HG02870 (cell line): Measurements from ENCODE around the gene APOO.
"Not testable (repeated sequence)": the region's sequence is repeated elsewhere in the genome, so short reads cannot be mapped to it uniquely, and the experiment has no call there.

Source experiments
- ATAC-seq: cut with Tn5 transposase; IDR thresholded peaks from one replicate; pipeline ENCODE4 v1.9.1; 2021; ENCODE audit warnings: mild to moderate bottlenecking, moderate library complexity; ENCODE audit not compliant: unreplicated experiment

APOO gene

GRCh38 chrX:23861952-23862351 is 45.8 kb downstream of the APOO start:
- not testable (repeated sequence) for ATAC-seq

DNA sequence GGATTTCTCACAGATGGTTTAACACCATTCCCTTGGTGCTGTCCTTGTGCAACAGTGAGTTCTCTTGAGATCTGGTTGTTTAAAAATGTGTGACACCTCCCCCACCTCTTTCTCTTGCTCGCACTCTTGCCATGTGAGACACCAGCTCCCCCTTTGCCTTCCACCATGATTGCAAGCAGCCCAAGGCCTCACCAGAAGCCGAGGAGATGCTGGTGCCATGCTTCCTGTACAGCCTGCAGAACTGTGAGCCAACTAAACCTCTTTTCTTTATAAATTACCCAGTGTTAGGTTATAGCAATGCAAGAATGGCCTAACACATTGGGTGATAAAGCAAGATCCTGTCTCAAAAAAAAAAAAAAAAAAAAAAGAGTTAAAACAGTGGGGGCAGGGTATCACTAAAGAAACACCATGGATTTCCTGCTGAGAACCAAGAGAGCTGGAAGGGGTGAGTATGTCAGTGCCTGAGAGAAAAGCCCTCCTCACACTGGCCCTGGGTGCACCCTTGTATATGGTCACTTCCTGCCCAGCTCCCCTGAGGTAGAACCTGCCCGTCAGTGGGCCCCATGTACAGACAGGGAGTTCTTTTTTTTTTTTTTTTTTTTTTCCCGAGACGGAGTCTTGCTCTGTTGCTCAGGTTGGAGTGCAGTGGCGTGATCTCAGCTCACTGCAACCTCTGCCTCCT is 46.4 kb downstream of the APOO start:
- ATAC-seq, result no peak

DNA sequence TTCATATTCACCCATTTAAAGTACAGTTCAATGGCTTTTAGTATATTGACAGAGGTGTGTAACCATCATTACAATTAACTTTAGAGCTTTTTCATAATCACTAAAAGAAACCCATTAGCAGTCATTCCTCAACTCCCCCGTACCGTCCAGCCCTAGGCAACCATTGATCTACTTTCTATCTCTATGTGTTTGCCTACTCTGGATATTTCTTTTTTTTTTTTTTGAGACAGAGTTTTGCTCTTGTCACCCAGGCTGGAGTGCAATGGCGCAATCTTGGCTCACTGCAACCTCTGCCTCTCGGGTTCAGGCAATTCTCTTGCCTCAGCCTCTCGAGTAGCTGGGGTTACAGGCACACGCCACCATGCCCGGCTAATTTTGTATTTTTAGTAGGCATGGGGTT is 48.5 kb downstream of the APOO start:
- ATAC-seq, result not testable (repeated sequence)

GRCh38 chrX:23857935-23858334 is 49.8 kb downstream of the APOO start:
- no peak for ATAC-seq

DNA sequence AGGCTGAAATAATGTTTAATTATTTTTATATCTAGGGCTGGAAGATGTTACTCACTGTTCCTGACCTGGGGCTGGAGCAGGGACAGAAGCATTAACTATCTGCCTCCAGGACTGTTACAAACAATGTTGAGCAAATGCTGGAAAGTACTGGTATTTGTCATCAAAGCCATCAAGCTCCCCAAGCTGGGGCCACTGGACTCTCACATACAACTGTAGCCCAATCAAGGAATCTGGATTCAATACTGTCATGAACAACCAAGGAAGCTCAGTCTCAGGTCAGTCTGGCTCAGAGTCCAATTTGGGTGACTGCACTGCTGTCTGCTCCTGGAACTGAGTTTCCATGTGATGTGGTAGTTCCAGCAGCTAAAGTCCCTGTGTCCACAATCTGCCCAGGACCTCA is 50.4 kb downstream of the APOO start:
- ATAC-seq, result no peak

- no peak for ATAC-seq
Measured at GRCh38 chrX:23855569-23855968, 52.2 kb downstream of the APOO start.

- no peak for ATAC-seq
Measured at GRCh38 chrX:23854945-23855344, 52.8 kb downstream of the APOO start.

DNA sequence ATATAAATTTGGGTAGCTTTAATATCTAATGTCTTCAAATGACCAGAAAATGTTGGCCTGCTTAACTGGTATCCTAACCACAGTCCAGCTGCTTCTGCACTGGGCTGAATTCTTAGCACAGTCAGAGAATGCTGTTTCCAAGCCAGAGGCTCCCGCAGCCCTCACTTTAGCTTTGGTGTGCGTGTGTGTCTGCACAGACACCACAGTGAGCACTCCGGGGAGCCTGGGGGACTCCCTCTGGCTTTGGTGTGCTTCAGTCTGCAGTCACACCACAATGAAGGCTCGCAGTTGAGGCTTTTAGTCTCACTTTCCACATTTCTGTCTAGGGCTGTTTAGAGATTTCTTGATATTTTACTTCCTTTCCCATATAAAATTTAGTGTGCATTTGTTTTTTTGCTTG is 53.6 kb downstream of the APOO start:
- ATAC-seq, result no peak

- ATAC-seq, result no peak
Measured at GRCh38 chrX:23851544-23851943, 56.2 kb downstream of the APOO start.

- ATAC-seq, result no peak
Measured at GRCh38 chrX:23849241-23849640, 58.5 kb downstream of the APOO start.

GRCh38 chrX:23845351-23845817 is 62.4 kb downstream of the APOO start:
- no peak for ATAC-seq

GRCh38 chrX:23844502-23845138 is 63.1 kb downstream of the APOO start:
- no peak for ATAC-seq

- no peak for ATAC-seq
Measured at GRCh38 chrX:23841847-23842522, 65.8 kb downstream of the APOO start.

DNA sequence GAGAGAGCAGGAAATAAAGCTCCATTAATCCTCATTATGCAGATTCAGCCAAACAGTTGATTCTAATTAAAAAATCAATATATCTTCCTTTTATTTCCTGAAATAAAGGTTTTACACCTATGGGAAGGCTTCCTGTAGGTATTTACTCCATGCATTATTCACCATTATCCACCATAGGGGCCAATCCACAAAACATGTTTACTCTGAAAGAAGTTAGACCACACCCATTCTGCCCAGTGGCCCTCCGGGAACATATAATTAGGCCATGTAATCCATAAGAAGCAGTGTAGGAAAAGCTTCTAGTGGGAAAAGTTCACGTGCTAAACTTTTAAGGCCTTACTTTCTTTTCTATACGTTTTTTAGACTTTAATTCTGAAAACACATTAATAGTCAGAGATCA is 67.1 kb downstream of the APOO start:
- ATAC-seq, result no peak

GRCh38 chrX:23838953-23839352 is 68.8 kb downstream of the APOO start:
- no peak for ATAC-seq

GRCh38 chrX:23832721-23833120 is 75.0 kb downstream of the APOO start:
- ATAC-seq, result no peak

DNA sequence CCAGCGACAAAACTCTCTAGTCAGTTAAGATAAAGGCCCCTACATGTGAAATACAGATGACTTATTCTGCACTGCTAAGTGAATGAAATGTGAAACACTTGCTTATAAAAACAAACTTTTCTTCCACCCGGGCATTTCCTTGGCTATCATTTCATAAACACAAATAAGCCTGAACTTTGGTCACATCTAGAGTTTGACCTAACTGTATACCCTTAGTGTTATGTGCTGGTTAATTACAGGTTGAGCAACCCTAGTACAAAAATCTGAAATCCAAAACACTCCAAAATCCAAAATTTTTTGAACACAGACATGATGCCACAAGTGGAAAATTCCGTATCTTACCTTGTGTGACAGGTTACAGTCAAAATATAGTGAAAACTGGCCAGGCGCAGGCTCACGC is 78.9 kb downstream of the APOO start:
- no peak for ATAC-seq

- ATAC-seq, result no peak
Measured at GRCh38 chrX:23826653-23827052, 81.1 kb downstream of the APOO start.

GRCh38 chrX:23826216-23826615 is 81.5 kb downstream of the APOO start:
- no peak for ATAC-seq

DNA sequence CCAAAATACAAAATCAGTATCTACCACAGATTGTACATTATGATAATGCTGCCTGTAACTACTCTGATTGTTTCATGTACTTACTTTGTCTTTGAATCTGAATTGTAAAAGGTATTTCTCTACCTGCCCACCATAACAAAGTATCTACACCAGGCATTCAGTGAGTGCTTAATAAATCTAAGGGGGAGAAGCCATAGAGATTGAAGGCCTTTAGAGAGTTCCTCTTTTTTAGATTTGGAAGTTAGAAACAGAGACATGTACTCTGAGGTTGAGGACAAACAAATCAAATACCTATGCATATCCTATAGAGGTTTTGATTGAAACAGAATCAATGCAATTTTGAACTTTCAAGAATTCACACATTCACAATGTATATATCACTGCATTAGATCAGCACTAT is 82.1 kb downstream of the APOO start:
- no peak for ATAC-seq

DNA sequence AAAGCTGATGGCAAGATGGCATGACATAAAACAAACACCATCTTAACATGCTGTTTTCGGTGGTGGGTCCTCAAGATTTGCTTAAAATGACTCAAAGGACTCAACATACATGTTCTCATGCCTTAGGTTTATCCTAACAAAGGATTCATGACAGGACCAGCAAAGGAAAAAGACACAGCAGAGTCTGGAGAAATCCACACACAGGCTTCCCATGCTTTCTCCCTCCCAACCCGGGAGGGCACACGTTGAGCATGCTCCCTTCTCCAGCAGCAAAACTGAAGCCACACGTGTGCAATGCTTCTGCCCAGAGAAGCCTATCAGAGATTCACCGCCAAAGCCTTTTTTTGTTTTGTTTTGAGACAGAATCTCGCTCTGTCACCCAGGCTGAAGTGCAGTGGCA is 84.9 kb downstream of the APOO start:
- no peak for ATAC-seq

- no peak for ATAC-seq
Measured at GRCh38 chrX:23822397-23822796, 85.3 kb downstream of the APOO start.
